Measurements from ENCODE around the gene AOC2.
A peak's percentile ranks its signal among the peaks of the same experiment; 100 is the strongest.
"Not testable (repeated sequence)": the region's sequence is repeated elsewhere in the genome, so short reads cannot be mapped to it uniquely, and the experiment has no call there.

AOC2 gene

GRCh38 chr17:42832934-42833766 lies 11.2 kb upstream of the AOC2 start, which contains the start of gene PSME3:
PSME3 (plus strand) TSS chr17:42833397; CDS start chr17:42833632, 235 bp downstream.
- DNase-seq (ENCODE audit: low spot score), result peak; percentile 92

- no peak for DNase-seq (ENCODE audit: low spot score)
Observed at GRCh38 chr17:42833767-42834422, 10.5 kb upstream of the AOC2 start.

- no peak for DNase-seq (ENCODE audit: low spot score)
Observed at GRCh38 chr17:42835732-42836131, 8.6 kb upstream of the AOC2 start.

- peak; percentile 36 for DNase-seq (ENCODE audit: low spot score)
Observed at GRCh38 chr17:42841975-42842685, 2.2 kb upstream of the AOC2 start.

DNA sequence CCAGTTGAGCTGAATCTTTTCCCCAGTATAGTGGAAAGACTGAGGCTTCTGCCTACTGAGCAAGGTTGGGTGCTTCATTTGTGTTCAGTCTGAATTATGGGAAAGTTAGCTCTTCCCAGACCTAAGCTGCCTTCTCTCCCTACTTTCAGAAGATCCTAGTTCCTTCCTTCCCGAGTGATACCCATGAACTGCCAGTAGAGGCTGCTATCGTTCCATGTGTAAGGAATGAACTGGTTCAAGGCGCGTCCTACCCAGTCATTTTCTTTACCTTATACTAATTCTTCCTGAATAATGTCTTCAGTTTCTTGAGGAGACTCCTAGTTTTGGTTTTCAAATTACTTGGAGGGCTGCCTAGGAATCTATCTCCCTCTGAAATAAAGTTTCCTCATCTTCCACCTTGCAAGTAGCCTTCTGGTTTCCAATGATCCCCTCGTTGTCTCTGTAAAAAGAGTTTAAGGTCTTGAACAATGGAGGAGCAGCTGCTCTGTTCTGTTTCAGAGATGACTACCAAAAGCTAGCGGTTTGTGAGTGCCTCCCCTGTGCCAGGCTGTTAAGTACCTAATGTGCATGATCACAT lies 934 bp upstream of the AOC2 start:
- DNase-seq (ENCODE audit: low spot score), result peak; percentile 87

- DNase-seq (ENCODE audit: low spot score), result no peak
Observed at GRCh38 chr17:42844761-42845555, 578 bp downstream of the AOC2 start.

DNA sequence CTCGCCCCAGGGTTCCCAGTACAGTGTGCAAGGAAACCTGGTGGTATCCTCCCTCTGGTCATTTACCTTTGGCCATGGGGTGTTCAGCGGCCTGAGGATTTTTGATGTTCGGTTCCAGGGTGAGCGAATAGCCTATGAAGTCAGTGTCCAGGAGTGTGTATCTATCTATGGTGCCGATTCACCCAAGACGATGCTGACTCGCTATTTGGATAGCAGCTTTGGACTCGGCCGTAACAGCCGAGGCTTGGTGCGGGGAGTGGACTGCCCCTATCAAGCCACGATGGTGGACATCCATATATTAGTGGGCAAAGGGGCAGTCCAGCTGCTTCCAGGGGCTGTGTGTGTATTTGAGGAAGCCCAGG lies 1.2 kb downstream of the AOC2 start:
- no peak for DNase-seq (ENCODE audit: low spot score)

GRCh38 chr17:42845918-42846593 lies 1.7 kb downstream of the AOC2 start:
- DNase-seq (ENCODE audit: low spot score), result no peak

GRCh38 chr17:42846594-42847280 lies 2.4 kb downstream of the AOC2 start:
- peak; percentile 58 for DNase-seq (ENCODE audit: low spot score)

GRCh38 chr17:42848093-42848492 lies 3.7 kb downstream of the AOC2 start:
- DNase-seq (ENCODE audit: low spot score), result no peak

- DNase-seq (ENCODE audit: low spot score), result no peak
Observed at GRCh38 chr17:42849031-42849430, 4.7 kb downstream of the AOC2 start.

- DNase-seq (ENCODE audit: low spot score), result peak; percentile 51
Observed at GRCh38 chr17:42849451-42850181, 5.2 kb downstream of the AOC2 start.

DNA sequence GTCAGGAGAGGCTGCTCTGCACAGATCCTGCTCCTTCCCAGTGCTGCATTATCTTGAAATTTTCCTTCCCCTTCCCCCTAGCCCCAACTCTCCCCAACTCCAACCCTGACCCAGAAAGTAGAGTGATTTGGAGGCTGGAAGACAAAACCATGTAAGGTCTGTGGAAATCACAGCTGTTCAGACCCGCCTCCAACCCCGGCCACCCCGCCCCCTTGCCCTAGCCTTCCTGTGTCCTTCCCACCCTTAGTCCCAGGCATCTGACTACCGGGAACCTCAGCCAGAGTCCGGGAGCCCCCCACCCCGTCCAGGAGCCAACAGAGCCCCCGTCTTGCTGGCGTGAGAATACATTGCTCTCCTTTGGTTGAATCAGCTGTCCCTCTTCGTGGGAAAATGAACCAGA lies 6.6 kb downstream of the AOC2 start, which contains the start of gene AOC3:
AOC3 (plus strand) TSS at position 246 of the 400 bp plus-strand sequence; CDS start at position 391, 145 bp downstream.
- no peak for DNase-seq (ENCODE audit: low spot score)

GRCh38 chr17:42851371-42852240 lies 7.2 kb downstream of the AOC2 start:
- not testable (repeated sequence) for DNase-seq (ENCODE audit: low spot score)

GRCh38 chr17:42852351-42852750 lies 8.0 kb downstream of the AOC2 start:
- DNase-seq (ENCODE audit: low spot score), result no peak

DNA sequence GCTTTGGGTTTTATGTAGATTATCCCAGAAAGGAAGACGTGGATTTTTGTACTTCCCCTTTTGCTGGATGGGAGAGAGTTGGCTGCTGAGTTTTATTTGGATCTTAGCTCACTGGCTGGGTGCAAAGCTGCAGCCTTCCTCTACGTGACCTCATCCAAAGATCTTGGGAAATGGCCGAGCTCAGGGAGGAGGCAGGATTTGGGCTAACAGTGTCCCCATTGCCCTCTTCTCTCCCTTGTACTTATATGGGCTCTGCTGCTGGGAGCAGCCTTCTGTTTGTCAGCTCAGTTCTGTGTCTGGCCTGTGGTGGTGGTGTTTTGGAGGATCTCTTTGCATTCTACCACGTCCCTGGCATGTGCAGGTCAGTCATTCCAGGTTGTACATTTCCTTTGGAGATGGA lies 8.6 kb downstream of the AOC2 start:
- no peak for DNase-seq (ENCODE audit: low spot score)

DNA sequence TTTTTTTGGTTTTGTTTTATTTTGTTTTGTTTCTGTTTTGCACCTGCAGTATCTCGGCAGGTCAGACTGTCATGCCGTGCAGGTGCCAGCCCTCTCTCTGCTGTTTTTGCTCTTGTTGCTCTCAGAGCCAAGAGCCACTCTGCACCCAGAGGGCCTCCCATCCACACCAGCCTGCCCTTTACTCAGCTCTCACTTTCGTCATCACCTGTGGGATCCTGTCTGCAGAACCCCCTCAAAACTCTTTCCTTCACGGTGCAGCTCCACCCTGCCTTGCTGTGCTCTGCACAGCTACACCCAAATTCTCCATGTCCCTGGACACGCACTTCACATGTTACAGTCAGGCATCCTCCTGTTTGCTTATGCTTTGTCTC lies 9.2 kb downstream of the AOC2 start:
- DNase-seq (ENCODE audit: low spot score), result no peak

GRCh38 chr17:42853968-42854790 lies 9.8 kb downstream of the AOC2 start:
- no peak for DNase-seq (ENCODE audit: low spot score)
